ENCODE results near the gene SH3BGRL2. TPM values are rescaled to one million over a fixed set of nuclear protein-coding genes. Genes with fewer than 3 reads are reported as not detected.

SH3BGRL2 gene
- total RNA-seq, 1 experiment from 2014 or later = 13.8 TPM

DNA sequence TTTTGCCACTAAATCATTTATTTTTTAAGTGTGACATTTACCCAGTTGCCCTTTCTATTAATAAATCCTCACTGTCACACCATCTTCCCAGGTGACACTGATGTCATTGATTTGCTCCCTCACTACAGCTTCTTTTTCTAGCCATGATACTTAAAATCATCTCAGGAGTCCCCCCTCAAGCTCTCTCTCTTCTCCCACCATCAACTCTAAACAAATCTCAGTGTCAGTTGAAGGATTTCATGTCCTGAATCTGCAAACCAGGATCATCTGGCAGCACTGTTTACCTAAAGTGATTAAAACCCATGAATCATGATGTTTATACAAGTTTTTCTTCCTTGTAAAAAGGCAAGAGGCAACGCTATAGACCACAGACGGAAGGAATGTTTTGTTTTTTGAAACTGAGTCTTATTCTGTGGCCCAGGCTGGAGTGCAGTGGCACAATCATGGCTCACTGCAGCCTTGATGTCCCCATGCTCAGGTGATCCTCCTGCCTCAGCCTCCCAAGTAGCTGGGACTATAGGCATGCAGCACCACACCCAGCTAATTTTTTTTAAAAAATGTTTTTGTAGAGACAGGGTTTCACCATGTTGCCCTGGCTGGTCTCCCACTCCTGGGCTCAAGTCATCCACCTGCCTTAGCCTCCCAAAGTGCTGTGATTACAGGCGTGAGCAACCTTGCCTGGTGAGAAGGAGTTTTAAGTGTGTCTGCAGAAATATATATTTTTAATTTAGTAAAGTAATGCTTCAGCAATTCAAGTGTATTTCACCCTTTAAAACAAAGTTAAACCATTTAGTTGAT is 30.1 kb upstream of the SH3BGRL2 start (continued):
- no peak for TF ChIP-seq GTF2I (CRISPR knock-in tag; conservative IDR thresholded peaks at IDR 0.05)
- TF ChIP-seq, protein P1, sequence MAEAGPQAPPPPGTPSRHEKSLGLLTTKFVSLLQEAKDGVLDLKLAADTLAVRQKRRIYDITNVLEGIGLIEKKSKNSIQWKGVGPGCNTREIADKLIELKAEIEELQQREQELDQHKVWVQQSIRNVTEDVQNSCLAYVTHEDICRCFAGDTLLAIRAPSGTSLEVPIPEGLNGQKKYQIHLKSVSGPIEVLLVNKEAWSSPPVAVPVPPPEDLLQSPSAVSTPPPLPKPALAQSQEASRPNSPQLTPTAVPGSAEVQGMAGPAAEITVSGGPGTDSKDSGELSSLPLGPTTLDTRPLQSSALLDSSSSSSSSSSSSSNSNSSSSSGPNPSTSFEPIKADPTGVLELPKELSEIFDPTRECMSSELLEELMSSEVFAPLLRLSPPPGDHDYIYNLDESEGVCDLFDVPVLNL (CRISPR knock-in tag; IDR thresholded peaks at IDR 0.05; ENCODE audit: borderline replicate concordance, low read depth) = no peak

GRCh38 chr6:79602859-79603258 is 28.3 kb upstream of the SH3BGRL2 start:
- Mint-ChIP-seq H3K27me3 (ENCODE audit: low read depth) (no peaks in the 10 kb centered on the region), H3K4me1 (no peaks in the 10 kb centered on the region), H3K4me3 (no peak overlapping the region), H3K27ac (no peak overlapping the region), H3K9me3 (no peaks in the 10 kb centered on the region), H3K36me3 (no peaks in the 10 kb centered on the region)
- ATAC-seq = no peak
- POLR2A ChIA-PET = no interaction called here
- CTCF ChIA-PET = no interaction called here
- TF ChIP-seq, protein P2, sequence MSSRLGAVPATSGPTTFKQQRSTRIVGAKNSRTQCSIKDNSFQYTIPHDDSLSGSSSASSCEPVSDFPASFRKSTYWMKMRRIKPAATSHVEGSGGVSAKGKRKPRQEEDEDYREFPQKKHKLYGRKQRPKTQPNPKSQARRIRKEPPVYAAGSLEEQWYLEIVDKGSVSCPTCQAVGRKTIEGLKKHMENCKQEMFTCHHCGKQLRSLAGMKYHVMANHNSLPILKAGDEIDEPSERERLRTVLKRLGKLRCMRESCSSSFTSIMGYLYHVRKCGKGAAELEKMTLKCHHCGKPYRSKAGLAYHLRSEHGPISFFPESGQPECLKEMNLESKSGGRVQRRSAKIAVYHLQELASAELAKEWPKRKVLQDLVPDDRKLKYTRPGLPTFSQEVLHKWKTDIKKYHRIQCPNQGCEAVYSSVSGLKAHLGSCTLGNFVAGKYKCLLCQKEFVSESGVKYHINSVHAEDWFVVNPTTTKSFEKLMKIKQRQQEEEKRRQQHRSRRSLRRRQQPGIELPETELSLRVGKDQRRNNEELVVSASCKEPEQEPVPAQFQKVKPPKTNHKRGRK (CRISPR knock-in tag; IDR thresholded peaks at IDR 0.05; ENCODE audit: borderline replicate concordance) = no peak
- no peak for TF ChIP-seq JUN (CRISPR knock-in tag; IDR thresholded peaks at IDR 0.05)
- TF ChIP-seq NFYB (CRISPR knock-in tag; conservative IDR thresholded peaks at IDR 0.05; ENCODE audit: low read depth) = no peak
- no peak for TF ChIP-seq TCF7 (CRISPR knock-in tag; IDR thresholded peaks at IDR 0.05; ENCODE audit: low read depth)
- TF ChIP-seq NR2C2 (CRISPR knock-in tag; IDR thresholded peaks at IDR 0.05) = no peak
- no peak for DNase-seq (ENCODE audit: low spot score)

GRCh38 chr6:79604583-79605037 is 26.5 kb upstream of the SH3BGRL2 start:
- ATAC-seq = no peak
- no peaks in the 10 kb centered on the region for H3K27me3 Mint-ChIP-seq (ENCODE audit: low read depth)
- no peak for TF ChIP-seq ZNF281 (CRISPR knock-in tag; IDR thresholded peaks at IDR 0.05)
- TF ChIP-seq, protein P3, sequence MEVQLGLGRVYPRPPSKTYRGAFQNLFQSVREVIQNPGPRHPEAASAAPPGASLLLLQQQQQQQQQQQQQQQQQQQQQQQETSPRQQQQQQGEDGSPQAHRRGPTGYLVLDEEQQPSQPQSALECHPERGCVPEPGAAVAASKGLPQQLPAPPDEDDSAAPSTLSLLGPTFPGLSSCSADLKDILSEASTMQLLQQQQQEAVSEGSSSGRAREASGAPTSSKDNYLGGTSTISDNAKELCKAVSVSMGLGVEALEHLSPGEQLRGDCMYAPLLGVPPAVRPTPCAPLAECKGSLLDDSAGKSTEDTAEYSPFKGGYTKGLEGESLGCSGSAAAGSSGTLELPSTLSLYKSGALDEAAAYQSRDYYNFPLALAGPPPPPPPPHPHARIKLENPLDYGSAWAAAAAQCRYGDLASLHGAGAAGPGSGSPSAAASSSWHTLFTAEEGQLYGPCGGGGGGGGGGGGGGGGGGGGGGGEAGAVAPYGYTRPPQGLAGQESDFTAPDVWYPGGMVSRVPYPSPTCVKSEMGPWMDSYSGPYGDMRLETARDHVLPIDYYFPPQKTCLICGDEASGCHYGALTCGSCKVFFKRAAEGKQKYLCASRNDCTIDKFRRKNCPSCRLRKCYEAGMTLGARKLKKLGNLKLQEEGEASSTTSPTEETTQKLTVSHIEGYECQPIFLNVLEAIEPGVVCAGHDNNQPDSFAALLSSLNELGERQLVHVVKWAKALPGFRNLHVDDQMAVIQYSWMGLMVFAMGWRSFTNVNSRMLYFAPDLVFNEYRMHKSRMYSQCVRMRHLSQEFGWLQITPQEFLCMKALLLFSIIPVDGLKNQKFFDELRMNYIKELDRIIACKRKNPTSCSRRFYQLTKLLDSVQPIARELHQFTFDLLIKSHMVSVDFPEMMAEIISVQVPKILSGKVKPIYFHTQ (CRISPR knock-in tag; IDR thresholded peaks at IDR 0.05) = no peak
- TF ChIP-seq FOXP1 (CRISPR knock-in tag; IDR thresholded peaks at IDR 0.05; ENCODE audit: borderline replicate concordance) = no peak
- no peak for TF ChIP-seq RELA (CRISPR knock-in tag; IDR thresholded peaks at IDR 0.05; ENCODE audit: borderline replicate concordance)
- TF ChIP-seq, protein P4, sequence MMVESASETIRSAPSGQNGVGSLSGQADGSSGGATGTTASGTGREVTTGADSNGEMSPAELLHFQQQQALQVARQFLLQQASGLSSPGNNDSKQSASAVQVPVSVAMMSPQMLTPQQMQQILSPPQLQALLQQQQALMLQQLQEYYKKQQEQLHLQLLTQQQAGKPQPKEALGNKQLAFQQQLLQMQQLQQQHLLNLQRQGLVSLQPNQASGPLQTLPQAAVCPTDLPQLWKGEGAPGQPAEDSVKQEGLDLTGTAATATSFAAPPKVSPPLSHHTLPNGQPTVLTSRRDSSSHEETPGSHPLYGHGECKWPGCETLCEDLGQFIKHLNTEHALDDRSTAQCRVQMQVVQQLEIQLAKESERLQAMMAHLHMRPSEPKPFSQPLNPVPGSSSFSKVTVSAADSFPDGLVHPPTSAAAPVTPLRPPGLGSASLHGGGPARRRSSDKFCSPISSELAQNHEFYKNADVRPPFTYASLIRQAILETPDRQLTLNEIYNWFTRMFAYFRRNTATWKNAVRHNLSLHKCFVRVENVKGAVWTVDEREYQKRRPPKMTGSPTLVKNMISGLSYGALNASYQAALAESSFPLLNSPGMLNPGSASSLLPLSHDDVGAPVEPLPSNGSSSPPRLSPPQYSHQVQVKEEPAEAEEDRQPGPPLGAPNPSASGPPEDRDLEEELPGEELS (CRISPR knock-in tag; IDR thresholded peaks at IDR 0.05) = no peak
- TF ChIP-seq IRF2 (CRISPR knock-in tag; IDR thresholded peaks at IDR 0.05; ENCODE audit: borderline replicate concordance, low read depth) = no peak
- TF ChIP-seq ZNF263 (CRISPR knock-in tag; IDR thresholded peaks at IDR 0.05; ENCODE audit: low read depth) = no peak
- TF ChIP-seq, protein P5, sequence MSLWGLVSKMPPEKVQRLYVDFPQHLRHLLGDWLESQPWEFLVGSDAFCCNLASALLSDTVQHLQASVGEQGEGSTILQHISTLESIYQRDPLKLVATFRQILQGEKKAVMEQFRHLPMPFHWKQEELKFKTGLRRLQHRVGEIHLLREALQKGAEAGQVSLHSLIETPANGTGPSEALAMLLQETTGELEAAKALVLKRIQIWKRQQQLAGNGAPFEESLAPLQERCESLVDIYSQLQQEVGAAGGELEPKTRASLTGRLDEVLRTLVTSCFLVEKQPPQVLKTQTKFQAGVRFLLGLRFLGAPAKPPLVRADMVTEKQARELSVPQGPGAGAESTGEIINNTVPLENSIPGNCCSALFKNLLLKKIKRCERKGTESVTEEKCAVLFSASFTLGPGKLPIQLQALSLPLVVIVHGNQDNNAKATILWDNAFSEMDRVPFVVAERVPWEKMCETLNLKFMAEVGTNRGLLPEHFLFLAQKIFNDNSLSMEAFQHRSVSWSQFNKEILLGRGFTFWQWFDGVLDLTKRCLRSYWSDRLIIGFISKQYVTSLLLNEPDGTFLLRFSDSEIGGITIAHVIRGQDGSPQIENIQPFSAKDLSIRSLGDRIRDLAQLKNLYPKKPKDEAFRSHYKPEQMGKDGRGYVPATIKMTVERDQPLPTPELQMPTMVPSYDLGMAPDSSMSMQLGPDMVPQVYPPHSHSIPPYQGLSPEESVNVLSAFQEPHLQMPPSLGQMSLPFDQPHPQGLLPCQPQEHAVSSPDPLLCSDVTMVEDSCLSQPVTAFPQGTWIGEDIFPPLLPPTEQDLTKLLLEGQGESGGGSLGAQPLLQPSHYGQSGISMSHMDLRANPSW (CRISPR knock-in tag; conservative IDR thresholded peaks at IDR 0.05; ENCODE audit: low read depth) = no peak

More at GRCh38 chr6:79604583-79605037, 26.5 kb upstream of the SH3BGRL2 start:
- no peak for DNase-seq (ENCODE audit: low spot score)
- POLR2A ChIA-PET = no interaction called here
- no peaks in the 10 kb centered on the region for H3K36me3 Mint-ChIP-seq
- no peaks in the 10 kb centered on the region for H3K4me1 Mint-ChIP-seq
- no peak overlapping the region for H3K4me3 Mint-ChIP-seq
- H3K27ac Mint-ChIP-seq = no peak overlapping the region
- CTCF ChIA-PET = no interaction called here
- no peaks in the 10 kb centered on the region for H3K9me3 Mint-ChIP-seq
